ENCODE measurements around the gene PTHLH. TPM values are rescaled to one million over a fixed set of nuclear protein-coding genes. Genes with fewer than 3 reads are reported as not detected.

The PTHLH gene
- polyA plus RNA-seq (ENCODE audit: insufficient read length in 4 of 4) = 1 to 10 TPM in 2 of 4 donors, under 1 TPM in 2; 0.52 to 1.3 (median 0.96) TPM

- DNase-seq (ENCODE audit: low read depth in 4 of 4, low spot score in 2 of 4) = no peak
Measured at GRCh38 chr12:27972721-27973120, at the start of gene PTHLH. Gene PTHLH, minus strand, starts transcription at chr12:27972733. Its CDS starts 3,239 bp downstream, at chr12:27969494.

- DNase-seq (ENCODE audit: low read depth in 4 of 4, low spot score in 2 of 4) = no peak
Measured at GRCh38 chr12:28021704-28022103, 49.2 kb upstream of the PTHLH start.

- no peak for DNase-seq (ENCODE audit: low read depth in 4 of 4, low spot score in 2 of 4)
Measured at GRCh38 chr12:28017873-28018255, 45.3 kb upstream of the PTHLH start.

- DNase-seq (ENCODE audit: low read depth in 4 of 4, low spot score in 2 of 4) = no peak
Measured at GRCh38 chr12:28017126-28017872, 44.8 kb upstream of the PTHLH start.

- DNase-seq (ENCODE audit: low read depth in 4 of 4, low spot score in 2 of 4) = no peak
Measured at GRCh38 chr12:28015165-28015564, 42.6 kb upstream of the PTHLH start.

- DNase-seq (ENCODE audit: low read depth in 4 of 4, low spot score in 2 of 4) = no peak
Measured at GRCh38 chr12:28014196-28014595, 41.7 kb upstream of the PTHLH start.

- DNase-seq (ENCODE audit: low read depth in 4 of 4, low spot score in 2 of 4) = no peak
Measured at GRCh38 chr12:28012333-28012918, 39.9 kb upstream of the PTHLH start.

- no peak for DNase-seq (ENCODE audit: low read depth in 4 of 4, low spot score in 2 of 4)
Measured at GRCh38 chr12:28010036-28010435, 37.5 kb upstream of the PTHLH start.

GRCh38 chr12:27999970-28000369 is 27.4 kb upstream of the PTHLH start:
- no peak for DNase-seq (ENCODE audit: low read depth in 4 of 4, low spot score in 2 of 4)

- no peak for DNase-seq (ENCODE audit: low read depth in 4 of 4, low spot score in 2 of 4)
Measured at GRCh38 chr12:27999521-27999920, 27.0 kb upstream of the PTHLH start.

- DNase-seq (ENCODE audit: low read depth in 4 of 4, low spot score in 2 of 4) = no peak
Measured at GRCh38 chr12:27998658-27999057, 26.1 kb upstream of the PTHLH start.

- DNase-seq (ENCODE audit: low read depth in 4 of 4, low spot score in 2 of 4) = no peak
Measured at GRCh38 chr12:27998170-27998569, 25.6 kb upstream of the PTHLH start.

GRCh38 chr12:27996761-27997160 is 24.2 kb upstream of the PTHLH start:
- DNase-seq (ENCODE audit: low read depth in 4 of 4, low spot score in 2 of 4) = no peak

GRCh38 chr12:27995406-27995805 is 22.9 kb upstream of the PTHLH start:
- no peak for DNase-seq (ENCODE audit: low read depth in 4 of 4, low spot score in 2 of 4)

GRCh38 chr12:27988594-27989233 is 16.2 kb upstream of the PTHLH start:
- DNase-seq (ENCODE audit: low read depth in 4 of 4, low spot score in 2 of 4) = no peak

- DNase-seq (ENCODE audit: low read depth in 4 of 4, low spot score in 2 of 4) = no peak
Measured at GRCh38 chr12:27987331-27987730, 14.8 kb upstream of the PTHLH start.

GRCh38 chr12:27984275-27984674 is 11.7 kb upstream of the PTHLH start:
- no peak for DNase-seq (ENCODE audit: low read depth in 4 of 4, low spot score in 2 of 4)

GRCh38 chr12:27982951-27983350 is 10.4 kb upstream of the PTHLH start:
- DNase-seq (ENCODE audit: low read depth in 4 of 4, low spot score in 2 of 4) = no peak

GRCh38 chr12:27982385-27982784 is 9.9 kb upstream of the PTHLH start:
- DNase-seq (ENCODE audit: low read depth in 4 of 4, low spot score in 2 of 4) = no peak

GRCh38 chr12:27981874-27982273 is 9.3 kb upstream of the PTHLH start:
- no peak for DNase-seq (ENCODE audit: low read depth in 4 of 4, low spot score in 2 of 4)

GRCh38 chr12:27979145-27979544 is 6.6 kb upstream of the PTHLH start:
- no peak for DNase-seq (ENCODE audit: low read depth in 4 of 4, low spot score in 2 of 4)

Data from left renal cortex interstitium (tissue), 4 donors.